H1 (cell line): ENCODE results near the gene CDC42EP5. TPM values are rescaled to one million over a fixed set of nuclear protein-coding genes. Genes with fewer than 3 reads are reported as not detected.

Experiments used
- CTCF ChIA-PET: fragments of 300-600 bp; sonication (Branson Sonifier 250); formaldehyde crosslinking; loops from one replicate; lab custom pipeline; 2021; ENCODE audit not compliant: partially characterized antibody; lab: Charles Lee
- POLR2A ChIA-PET: fragments of 300-600 bp; sonication (Branson Sonifier 250); formaldehyde crosslinking; loops from one replicate; lab custom pipeline; 2021; ENCODE audit warnings: inconsistent platforms; ENCODE audit not compliant: partially characterized antibody; lab: Charles Lee
- DNase-seq, 2 experiments: peaks; one replicate each; pipeline versions ENCODE4 v3.0.0 to v3.0.0-alpha.2; 2010 to 2022; ENCODE audit warnings: low spot score in 2 of 2, low read depth in 1 of 2, mixed read lengths in 1 of 2
- FAIRE-seq: peaks from 2 replicates; lab custom pipeline; 2011; peaks lifted over from hg19 to GRCh38; lab: Jason Lieb, UNC
- H2AFZ ChIP-seq: 2 replicates; pipeline ENCODE4 v1.8.1; 2012; ENCODE audit warnings: low read length, inconsistent platforms
- H2AK5ac ChIP-seq: 2 replicates; pipeline ENCODE4 v1.6.1; 2013; ENCODE audit warnings: low read depth, low read length
- H2BK120ac ChIP-seq: replicated peaks from 2 replicates; pipeline ENCODE3; 2013; ENCODE audit warnings: low read depth, low read length, inconsistent platforms
- H2BK12ac ChIP-seq: 2 replicates; pipeline ENCODE4 v1.6.1; 2013; ENCODE audit warnings: low read depth, low read length
- H2BK15ac ChIP-seq: 2 replicates; pipeline ENCODE4 v1.6.1; 2013; ENCODE audit warnings: low read length
- H2BK20ac ChIP-seq: 2 replicates; pipeline ENCODE4 v1.6.1; 2013; ENCODE audit warnings: low read length
- H2BK5ac ChIP-seq: 2 replicates; pipeline ENCODE4 v1.6.1; 2013; ENCODE audit warnings: low read depth, low read length
- H3K14ac ChIP-seq: 2 replicates; pipeline ENCODE4 v1.6.1; 2013; ENCODE audit warnings: inconsistent platforms; ENCODE audit not compliant: insufficient read length
- H3K18ac ChIP-seq: 2 replicates; pipeline ENCODE4 v1.6.1; 2013; ENCODE audit warnings: low read length; ENCODE audit errors: extremely low read depth
- H3K23ac ChIP-seq: 2 replicates; pipeline ENCODE4 v1.6.1; 2013; ENCODE audit warnings: inconsistent platforms; ENCODE audit not compliant: insufficient read length
- H3K23me2 ChIP-seq: 2 replicates; pipeline ENCODE4 v1.6.1; 2013; ENCODE audit warnings: low read depth, low read length
- H3K27ac ChIP-seq: 2 replicates; pipeline ENCODE4 v1.6.1; 2011; ENCODE audit warnings: low read depth, low read length, inconsistent platforms
- H3K27me3 ChIP-seq, 4 experiments: replicated peaks in 1 of 4; 1 replicate in 1 of 4; 2 replicates in 3 of 4; pipeline versions ENCODE4 v1.6.1 to v1.8.1; 2011 to 2013; ENCODE audit warnings: low read length in 3 of 4, mild to moderate bottlenecking in 3 of 4, inconsistent platforms in 2 of 4, mixed read lengths in 2 of 4, moderate library complexity in 1 of 4; ENCODE audit not compliant: control insufficient read depth in 3 of 4, insufficient read depth in 3 of 4; ENCODE audit errors: extremely low read depth in 1 of 4
- H3K36me3 ChIP-seq, 4 experiments: 2 replicates each; pipeline versions ENCODE4 v1.6.1 to v1.8.1; 2011 to 2013; ENCODE audit warnings: mild to moderate bottlenecking in 4 of 4, low read length in 3 of 4, moderate library complexity in 2 of 4, control low read depth in 1 of 4, inconsistent platforms in 1 of 4; ENCODE audit not compliant: insufficient read depth in 4 of 4, control insufficient read depth in 2 of 4
- H3K4ac ChIP-seq: replicated peaks from 2 replicates; pipeline ENCODE3; 2013; ENCODE audit warnings: low read length, low read depth, mixed read lengths, inconsistent platforms; ENCODE audit not compliant: insufficient read length
- H3K4me1 ChIP-seq, 4 experiments: replicated peaks in 1 of 4; 1 replicate in 1 of 4; 2 replicates in 3 of 4; pipeline versions ENCODE4 v1.6.1 to v1.8.1; 2011 to 2013; ENCODE audit warnings: low read length in 3 of 4, inconsistent platforms in 2 of 4, mixed read lengths in 1 of 4; ENCODE audit not compliant: insufficient read depth in 4 of 4, control insufficient read depth in 3 of 4
- H3K4me2 ChIP-seq, 2 experiments: 2 replicates each; pipeline versions ENCODE4 v1.6.1 to v1.8.1; 2011 to 2013; ENCODE audit warnings: low read depth in 2 of 2, low read length in 2 of 2, control low read depth in 1 of 2, inconsistent platforms in 1 of 2, mild to moderate bottlenecking in 1 of 2; ENCODE audit not compliant: insufficient read depth in 1 of 2
- H3K4me3 ChIP-seq, 4 experiments: fragments of 200-600, 300-600 bp in 1 of 4; sonication (generic), shearing (Covaris generic), sonication (Bioruptor Twin) in 1 of 4; 2 replicates each; pipeline versions ENCODE4 v1.5.1 to v1.8.1; 2011 to 2016; ENCODE audit warnings: low read length in 4 of 4, low read depth in 3 of 4, control low read depth in 2 of 4, inconsistent platforms in 2 of 4, mild to moderate bottlenecking in 2 of 4, mixed read lengths in 1 of 4, moderate library complexity in 1 of 4; ENCODE audit not compliant: insufficient read depth in 2 of 4; ENCODE audit errors: extremely low read depth in 1 of 4
- H3K56ac ChIP-seq: replicated peaks from 2 replicates; pipeline ENCODE3; 2013; ENCODE audit warnings: low read depth, mild to moderate bottlenecking, mixed read lengths, low read length, inconsistent platforms; ENCODE audit not compliant: insufficient read length
- H3K79me1 ChIP-seq: 2 replicates; pipeline ENCODE4 v1.6.1; 2013; ENCODE audit warnings: low read depth, low read length, control low read depth
- H3K79me2 ChIP-seq, 2 experiments: 2 replicates each; pipeline versions ENCODE4 v1.6.1 to v1.8.1; 2012 to 2013; ENCODE audit warnings: low read length in 2 of 2, mild to moderate bottlenecking in 2 of 2, inconsistent platforms in 1 of 2; ENCODE audit not compliant: insufficient read depth in 2 of 2, control insufficient read depth in 1 of 2
- H3K9ac ChIP-seq, 4 experiments: replicated peaks in 1 of 4; 1 replicate in 1 of 4; 2 replicates in 3 of 4; pipeline versions ENCODE4 v1.6.1 to v1.8.1; 2011 to 2013; ENCODE audit warnings: low read depth in 3 of 4, low read length in 3 of 4, control low read depth in 2 of 4, mild to moderate bottlenecking in 2 of 4, moderate library complexity in 2 of 4, inconsistent platforms in 1 of 4; ENCODE audit errors: extremely low read depth in 1 of 4
- H3K9me3 ChIP-seq, 2 experiments: 2 replicates each; pipeline versions ENCODE4 v1.6.1 to v1.8.1; 2012 to 2013; ENCODE audit warnings: mild to moderate bottlenecking in 2 of 2, moderate library complexity in 2 of 2, control low read depth in 1 of 2, inconsistent platforms in 1 of 2, low read depth in 1 of 2, low read length in 1 of 2, mixed read lengths in 1 of 2; ENCODE audit not compliant: insufficient read depth in 2 of 2
- H4K20me1 ChIP-seq, 2 experiments: replicated peaks in 1 of 2; 2 replicates each; pipeline versions ENCODE3 to v1.8.1; 2011 to 2013; ENCODE audit warnings: inconsistent platforms in 2 of 2, low read length in 2 of 2, mild to moderate bottlenecking in 1 of 2; ENCODE audit not compliant: insufficient read depth in 2 of 2, control insufficient read depth in 1 of 2
- H4K5ac ChIP-seq: 2 replicates; pipeline ENCODE4 v1.6.1; 2013; ENCODE audit warnings: low read length, low read depth, mixed read lengths, inconsistent platforms; ENCODE audit not compliant: insufficient read length
- H4K8ac ChIP-seq: 2 replicates; pipeline ENCODE4 v1.8.0; 2013; ENCODE audit warnings: mild to moderate bottlenecking, moderate library complexity, low read length, inconsistent platforms; ENCODE audit not compliant: insufficient read depth; ENCODE audit errors: extremely low read depth
- H4K91ac ChIP-seq: replicated peaks from 2 replicates; pipeline ENCODE3; 2013; ENCODE audit warnings: low read length, mixed read lengths, inconsistent platforms; ENCODE audit not compliant: insufficient read length
- ASH2L ChIP-seq: fragments of 200-600, 300-600 bp; sonication (generic); IDR thresholded peaks from one replicate; pipeline ENCODE4 v1.7.1; 2017; ENCODE audit warnings: low read length
- BCL11A ChIP-seq, 2 experiments: IDR thresholded peaks; one replicate each; pipeline ENCODE4 v1.6.1; 2011; ENCODE audit warnings: low read depth in 2 of 2, low read length in 2 of 2, mild to moderate bottlenecking in 2 of 2
- CBX5 ChIP-seq: fragments of 300-800, 300-1000 bp; sonication (generic); IDR thresholded peaks from 2 replicates; pipeline ENCODE4 v1.7.1; 2016; ENCODE audit warnings: antibody characterized with exemption, low read length, low read depth
- JUN ChIP-seq: IDR thresholded peaks from 2 replicates; pipeline ENCODE4 v1.6.1; 2011; ENCODE audit warnings: low read depth, mild to moderate bottlenecking, improper control_type of control experiment, low read length
- KDM4A ChIP-seq: IDR thresholded peaks from one replicate; pipeline ENCODE4 v1.7.1; 2012; ENCODE audit warnings: low read depth, mild to moderate bottlenecking, moderate library complexity, low read length, inconsistent platforms; ENCODE audit not compliant: severe bottlenecking
- KDM5A ChIP-seq: fragments of 200-600 bp; IDR thresholded peaks from 2 replicates; pipeline ENCODE4 v1.7.1; 2012; ENCODE audit warnings: mild to moderate bottlenecking, low read length, inconsistent platforms, mixed read lengths
- NRF1 ChIP-seq: IDR thresholded peaks from 2 replicates; pipeline ENCODE4 v1.6.1; 2011; ENCODE audit warnings: mild to moderate bottlenecking, low read depth, low read length, improper control_type of control experiment
- RBBP5 ChIP-seq: IDR thresholded peaks from 2 replicates; pipeline ENCODE4 v1.7.1; 2012; ENCODE audit warnings: low read depth, mild to moderate bottlenecking, inconsistent platforms, low read length, moderate library complexity, borderline replicate concordance
- SIRT6 ChIP-seq: IDR thresholded peaks from one replicate; pipeline ENCODE4 v1.7.1; 2012; ENCODE audit warnings: low read length, inconsistent platforms
- SP1 ChIP-seq: IDR thresholded peaks from 2 replicates; pipeline ENCODE4 v1.6.1; 2011; ENCODE audit warnings: low read depth, low read length
- SUZ12 ChIP-seq: fragments of 200-600 bp; sonication (generic); IDR thresholded peaks from 2 replicates; pipeline ENCODE4 v1.6.1; 2012; ENCODE audit warnings: mild to moderate bottlenecking, inconsistent platforms, low read length, moderate library complexity, mixed read lengths
- TAF1 ChIP-seq: IDR thresholded peaks from 2 replicates; pipeline ENCODE4 v1.6.1; 2011; ENCODE audit warnings: mild to moderate bottlenecking, low read depth, low read length
- ZNF274 ChIP-seq: IDR thresholded peaks from 2 replicates; pipeline ENCODE4 v1.7.0; 2012; ENCODE audit warnings: low read length, borderline replicate concordance; ENCODE audit errors: extremely low read depth
- whole genome bisulfite sequencing, 2 experiments: shearing (Covaris generic) in 1 of 2; methylation state at CpG; one replicate each; pipeline versions ENCODE4 v1.1.6 to v1.1.7; 2013 to 2015; ENCODE audit warnings: low lambda C conversion rate in 2 of 2, mixed read lengths in 2 of 2, inconsistent platforms in 1 of 2, low coverage in 1 of 2, missing lambda C conversion rate in 1 of 2; ENCODE audit not compliant: insufficient replicate concordance in 2 of 2, insufficient coverage in 1 of 2, insufficient read length in 1 of 2; ENCODE audit errors: extremely low coverage in 1 of 2, missing lambda C conversion rate in 1 of 2; 5-methylcytosine and 5-hydroxymethylcytosine counted together
- polyA plus RNA-seq, 7 experiments: library from polyadenylated mRNA; depleted of rRNA in 3 of 7; stranded (reverse) in 5 of 7; unstranded in 2 of 7; fragments of >200 nt in 5 of 7; fragments of 200-250 nt in 2 of 7; gene quantifications; 1 replicate in 5 of 7; 2 replicates in 1 of 7; 4 replicates in 1 of 7; pipeline versions ENCODE4 v1.2.1 to v1.2.3, GENCODE V29; 2011 to 2013; ENCODE audit warnings: missing spikeins in 2 of 7, mixed read lengths in 2 of 7
- total RNA-seq: library from RNA; stranded (reverse); fragmentation: NEBNext Ultra II Directional; extraction: Animal tissue kit (Norgen Biotek cat#: 25700); gene quantifications from 2 replicates; pipeline ENCODE4 v1.2.1, GENCODE V29; 2021

CDC42EP5 gene
- total and polyA plus RNA-seq, 2 of the 8 experiments (the other 6 are each of a cell fraction or from before 2014, with no cell fraction given) = 1.8 to 2.1 TPM

DNA sequence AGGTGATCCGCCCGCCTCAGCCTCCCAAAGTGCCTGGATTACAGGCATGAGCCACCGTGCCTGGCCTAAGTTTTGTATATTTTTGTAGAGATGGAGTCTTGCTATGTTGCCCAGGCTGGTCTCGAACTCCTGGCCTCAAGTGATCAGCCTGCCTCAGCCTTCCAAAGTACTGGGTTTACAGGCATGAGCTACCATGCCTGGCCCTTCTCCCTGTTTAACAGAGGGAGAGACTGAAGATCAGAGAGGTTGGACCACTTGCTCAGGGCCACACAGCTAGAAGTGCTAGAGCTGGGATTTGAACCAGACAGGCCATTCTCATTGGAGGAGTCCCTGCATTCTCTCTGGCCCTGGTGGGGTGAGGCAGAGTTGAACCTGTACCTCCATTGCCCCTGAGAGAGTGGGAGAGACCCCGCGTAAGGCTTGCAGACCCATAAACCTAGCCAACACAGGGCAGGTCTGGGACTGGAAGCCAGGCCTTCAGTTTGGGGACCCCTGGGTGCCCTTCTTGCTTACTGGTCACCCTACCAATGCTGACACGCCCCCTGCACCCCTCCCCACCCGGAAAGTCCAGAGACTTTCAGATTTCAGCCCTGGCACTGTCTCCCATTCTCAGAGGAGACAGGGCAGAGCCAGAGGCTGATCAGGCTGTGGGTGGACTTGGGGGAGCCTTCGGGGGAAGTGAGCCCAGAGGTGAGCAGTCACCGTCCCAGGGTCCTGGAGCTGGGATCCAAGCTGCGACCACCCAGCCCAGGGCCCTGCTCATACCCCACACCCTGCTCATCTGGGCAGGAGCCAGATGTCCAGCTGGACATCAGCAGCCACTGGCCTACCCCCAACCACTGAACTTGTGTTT is 44.5 kb downstream of the CDC42EP5 start:
- H2BK5ac ChIP-seq = no peak overlapping the region
- no peak overlapping the region for H3K23ac ChIP-seq
- WGBS, 2 experiments = 85% methylated on average over 10 of the region's 11 CpGs; no CpG with 5 or more reads in 1 of the 2 experiments
- H2BK12ac ChIP-seq = no peak overlapping the region
- no peaks in the 10 kb centered on the region for H3K9me3 ChIP-seq
- peaks cover 0 to 3% (median 1%) of the 10 kb centered on the region in 4 experiments; a peak in 2 of 7 replicates for H3K27me3 ChIP-seq
- H2BK15ac ChIP-seq = no peak overlapping the region
- H2BK20ac ChIP-seq = no peak overlapping the region
- peaks cover 2 to 18% (median 3%) of the 10 kb centered on the region in 4 experiments; a peak in 7 of 8 replicates for H3K36me3 ChIP-seq
- ChIA-PET POLR2A (interaction anchor here (0.9 to 13.5 kb wide), 10 partner anchors 8 to 239 kb away, joined by 3 to 133 read pairs (median 4); partner anchors contain the start of genes CDC42EP5, LENG8, LENG9 and MBOAT7), CTCF (interaction anchor here (2.6 to 7.2 kb wide), 4 partner anchors 8 to 37 kb away, joined by 26 to 42 read pairs (median 36); partner anchors contain the start of gene TTYH1)
- no peak overlapping the region for H3K9ac ChIP-seq
- no peak overlapping the region for H4K5ac ChIP-seq
- no peak overlapping the region for H2AK5ac ChIP-seq
- H3K4ac ChIP-seq = no peak overlapping the region
- H3K27ac ChIP-seq = no peak overlapping the region
- H4K20me1 ChIP-seq = peaks cover 7 to 14% of the 10 kb centered on the region in 2 experiments
- H3K56ac ChIP-seq = no peak overlapping the region
- no peak overlapping the region for H3K4me2 ChIP-seq
- H3K79me2 ChIP-seq = no peaks in the 10 kb centered on the region
- no peak overlapping the region for H4K91ac ChIP-seq
- FAIRE-seq (no peak), DNase-seq (no peak)
- H3K23me2 ChIP-seq = peaks cover 2% of the 10 kb centered on the region
- H3K4me1 ChIP-seq = peaks cover 0 to 18% (median 4%) of the 10 kb centered on the region in 4 experiments; a peak in 5 of 7 replicates
- no peak overlapping the region for H4K8ac ChIP-seq
- no peak overlapping the region for H3K4me3 ChIP-seq
- no peak overlapping the region for H2BK120ac ChIP-seq
- no peak overlapping the region for H3K14ac ChIP-seq
- H2AFZ ChIP-seq = no peak overlapping the region
- no peaks in the 10 kb centered on the region for H3K79me1 ChIP-seq
- H3K18ac ChIP-seq = no peak overlapping the region
- TF ChIP-seq CBX5 (no peak), SP1 (no peak), JUN (no peak), RBBP5 (no peak), ZNF274 (no peak), SIRT6 (no peak), ASH2L (no peak), SUZ12 (no peak), BCL11A (IDR thresholded peaks at IDR 0.05; ENCODE audit: low read depth in 2 of 2, low read length in 2 of 2) (no peak), KDM4A (no peak), TAF1 (no peak), KDM5A (no peak), NRF1 (no peak)
